Esophagus squamous epithelium (tissue), 5 donors: ENCODE measurements around the gene CNTLN. TPM values are rescaled to one million over a fixed set of nuclear protein-coding genes. Genes with fewer than 3 reads are reported as not detected.
"Not testable (repeated sequence)": the region's sequence is repeated elsewhere in the genome, so short reads cannot be mapped to it uniquely, and the experiment has no call there.

Experiments
- DNase-seq: peaks from one replicate; lab custom pipeline; 2025; lab: John Stamatoyannopoulos, UW
- H3K27ac ChIP-seq, 4 donors: fragments of 200-600 bp; sonication (generic); one replicate each; pipeline ENCODE4 v1.5.1; 2016 to 2019; ENCODE audit warnings: mild to moderate bottlenecking in 1 of 4
- H3K27me3 ChIP-seq, 4 donors: fragments of 200-600 bp; sonication (generic); 1 replicate in 3 of 4; 2 replicates in 1 of 4; pipeline versions ENCODE4 v1.5.1 to v1.6.0; 2017 to 2021; ENCODE audit warnings: antibody characterized with exemption in 1 of 4
- H3K36me3 ChIP-seq, 3 donors: fragments of 200-600 bp; sonication (generic); one replicate each; pipeline ENCODE4 v1.5.1; 2016 to 2019
- H3K4me1 ChIP-seq, 3 donors: fragments of 200-600 bp; sonication (generic); one replicate each; pipeline ENCODE4 v1.5.1; 2017 to 2019
- H3K4me3 ChIP-seq, 4 donors: fragments of 200-600 bp; sonication (generic); 1 replicate in 3 of 4; 2 replicates in 1 of 4; pipeline ENCODE4 v1.5.1; 2016 to 2019; ENCODE audit warnings: mild to moderate bottlenecking in 2 of 4, moderate library complexity in 1 of 4
- H3K9me3 ChIP-seq, 3 donors: fragments of 200-600 bp; sonication (generic); one replicate each; pipeline ENCODE4 v1.5.1; 2016 to 2019
- CTCF ChIP-seq, 6 experiments: fragments of 450-650 bp in 4 of 6; fragments of 200-600 bp in 2 of 6; sonication (generic) in 2 of 6; IDR thresholded peaks; one replicate each; pipeline ENCODE4 v1.5.1; 2016 to 2019; ENCODE audit warnings: antibody characterized with exemption in 6 of 6, mild to moderate bottlenecking in 4 of 6, moderate library complexity in 4 of 6
- POLR2A ChIP-seq, 4 donors: fragments of 450-650 bp; IDR thresholded peaks; one replicate each; pipeline ENCODE4 v1.6.1; 2017; ENCODE audit warnings: antibody characterized with exemption in 4 of 4, mild to moderate bottlenecking in 4 of 4, moderate library complexity in 3 of 4
- WGBS, 2 donors: methylation state at CpG; one replicate each; pipeline ENCODE4 v1.1.5; 2018; 5-methylcytosine and 5-hydroxymethylcytosine counted together
- intact Hi-C: fragments of 100-400 bp; cut with DNase I; formaldehyde crosslinking; loops from one replicate; pipeline ENCODE4 v1.15.0; 2022
- total RNA-seq, 4 donors: library from RNA; depleted of rRNA; stranded (reverse); fragments of >200 nt; gene quantifications; one replicate each; pipeline ENCODE4 v1.1.0, GENCODE V29; 2016
- donor health status: DM: yes; HTN: yes; CAD: no.

CNTLN gene
- total RNA-seq, 4 donors from 2014 or later = 0.80 to 8.2 (median 5.1) TPM

DNA sequence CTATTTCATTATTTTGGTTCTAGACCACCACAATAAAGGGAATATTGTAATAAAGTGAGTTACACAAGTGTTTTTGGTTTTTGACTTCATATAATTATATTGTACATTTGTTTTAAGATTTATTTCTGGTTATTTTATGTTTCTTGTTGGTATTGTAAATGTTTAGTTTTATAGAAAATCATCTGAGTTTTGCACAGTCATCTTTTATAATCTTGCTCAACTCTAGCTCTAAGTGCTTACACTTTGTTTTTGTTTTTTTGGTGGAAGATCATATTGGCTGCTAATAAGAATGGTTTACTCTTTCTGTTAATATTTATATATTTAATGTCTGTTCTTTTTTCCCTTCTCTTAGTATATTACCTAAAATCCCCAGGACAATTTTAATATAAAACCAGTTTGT, 135.0 kb downstream of the CNTLN start:
- TF ChIP-seq CTCF (IDR thresholded peaks at IDR 0.05) = no peak
- no peak for TF ChIP-seq POLR2A (IDR thresholded peaks at IDR 0.05)
- Histone ChIP-seq H3K27ac (no peak overlapping the region), H3K27me3 (no peaks in the 10 kb centered on the region), H3K4me3 (no peak overlapping the region), H3K9me3 (no peaks in the 10 kb centered on the region), H3K36me3 (no peaks in the 10 kb centered on the region), H3K4me1 (no peaks in the 10 kb centered on the region)
- no peak for DNase-seq
- intact Hi-C loops = no loop called here

GRCh38 chr9:17272536-17272935, 137.7 kb downstream of the CNTLN start:
- Histone ChIP-seq H3K27ac (no peak overlapping the region), H3K4me3 (no peak overlapping the region), H3K27me3 (no peaks in the 10 kb centered on the region), H3K4me1 (no peaks in the 10 kb centered on the region), H3K36me3 (no peaks in the 10 kb centered on the region), H3K9me3 (no peaks in the 10 kb centered on the region)
- TF ChIP-seq CTCF (IDR thresholded peaks at IDR 0.05) (no peak), POLR2A (IDR thresholded peaks at IDR 0.05) (no peak)
- DNase-seq = no peak
- intact Hi-C loops = no loop called here

DNA sequence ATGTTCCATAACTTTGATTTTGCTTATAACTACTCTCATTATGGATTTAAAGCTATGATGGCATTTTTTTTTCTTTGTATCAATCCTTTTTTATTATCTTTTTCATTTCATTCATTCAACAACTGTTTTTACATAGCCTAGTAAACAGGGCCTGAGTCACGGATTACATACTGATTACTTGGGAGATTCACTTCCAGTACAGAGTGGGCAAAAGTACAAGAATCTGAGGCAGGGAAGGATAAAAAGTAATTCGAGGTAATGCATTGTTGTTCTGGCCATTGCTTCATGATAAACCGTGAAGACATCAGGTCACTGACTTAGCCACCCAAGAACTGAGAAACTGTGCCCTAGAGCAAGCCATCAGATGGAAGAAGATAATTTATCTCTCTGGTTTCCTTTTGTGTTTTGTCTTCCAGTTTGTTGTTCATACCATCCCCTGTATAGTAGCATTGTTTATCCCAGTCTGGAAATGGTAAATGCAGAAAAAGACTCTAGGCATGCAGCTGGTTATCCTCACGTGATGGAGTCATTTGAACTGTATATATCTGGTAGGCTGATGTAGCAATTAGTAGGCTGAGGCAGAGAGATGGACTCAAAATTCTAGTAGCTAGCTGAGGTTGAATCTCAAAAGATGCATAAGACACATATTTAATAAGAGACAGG, 145.6 kb downstream of the CNTLN start:
- no peak overlapping the region for H3K4me3 ChIP-seq
- no peak for TF ChIP-seq POLR2A (IDR thresholded peaks at IDR 0.05)
- no peak for TF ChIP-seq CTCF (IDR thresholded peaks at IDR 0.05)
- H3K9me3 ChIP-seq = peaks cover 0 to 8% (median 0%) of the 10 kb centered on the region in 3 donors
- H3K27ac ChIP-seq = no peak overlapping the region
- H3K27me3 ChIP-seq = no peaks in the 10 kb centered on the region
- WGBS, 2 donors = 68 to 89% methylated on average over 4 of the region's 4 CpGs
- H3K36me3 ChIP-seq = peaks cover 0 to 20% (median 0%) of the 10 kb centered on the region in 3 donors
- no peaks in the 10 kb centered on the region for H3K4me1 ChIP-seq
- intact Hi-C loops = no loop called here
- DNase-seq = no peak

DNA sequence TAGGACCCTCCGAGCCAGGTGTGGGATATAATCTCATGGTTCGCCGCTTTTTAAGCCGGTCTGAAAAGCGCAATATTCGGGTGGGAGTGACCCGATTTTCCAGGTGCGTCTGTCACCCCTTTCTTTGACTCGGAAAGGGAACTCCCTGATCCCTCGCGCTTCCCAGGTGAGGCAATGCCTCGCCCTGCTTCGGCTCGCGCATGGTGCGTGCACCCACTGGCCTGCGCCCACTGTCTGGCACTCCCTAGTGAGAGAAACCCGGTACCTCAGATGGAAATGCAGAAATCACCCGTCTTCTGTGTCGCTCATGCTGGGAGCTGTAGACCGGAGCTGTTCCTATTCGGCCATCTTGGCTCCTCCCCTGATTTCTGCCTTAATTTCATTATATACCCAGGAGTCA, 155.8 kb downstream of the CNTLN start:
- H3K9me3 ChIP-seq, H3K36me3 ChIP-seq, intact Hi-C loops, H3K27me3 ChIP-seq, H3K4me3 ChIP-seq, H3K4me1 ChIP-seq, H3K27ac ChIP-seq, DNase-seq: not testable (repeated sequence)
- WGBS, 2 donors = 82 to 98% methylated on average over 4 to 15 of the region's 22 CpGs

GRCh38 chr9:17291766-17292165, 156.9 kb downstream of the CNTLN start:
- no peaks in the 10 kb centered on the region for H3K9me3 ChIP-seq
- WGBS, 2 donors = 89 to 96% methylated on average over 2 of the region's 2 CpGs
- intact Hi-C loops = no loop called here
- H3K4me1 ChIP-seq = no peaks in the 10 kb centered on the region
- no peak for TF ChIP-seq CTCF (IDR thresholded peaks at IDR 0.05)
- TF ChIP-seq POLR2A (IDR thresholded peaks at IDR 0.05) = no peak
- DNase-seq = no peak
- H3K4me3 ChIP-seq = no peak overlapping the region
- H3K27me3 ChIP-seq = no peaks in the 10 kb centered on the region
- H3K36me3 ChIP-seq = peaks cover 0 to 5% (median 0%) of the 10 kb centered on the region in 3 donors
- no peak overlapping the region for H3K27ac ChIP-seq

GRCh38 chr9:17293685-17294084, 158.8 kb downstream of the CNTLN start:
- Histone ChIP-seq H3K27me3 (no peaks in the 10 kb centered on the region), H3K27ac (no peak overlapping the region), H3K9me3 (no peaks in the 10 kb centered on the region), H3K36me3 (peaks cover 0 to 5% (median 0%) of the 10 kb centered on the region in 3 donors), H3K4me1 (no peaks in the 10 kb centered on the region), H3K4me3 (no peak overlapping the region)
- DNase-seq = no peak
- intact Hi-C loops = no loop called here
- no peak for TF ChIP-seq POLR2A (IDR thresholded peaks at IDR 0.05)
- TF ChIP-seq CTCF (IDR thresholded peaks at IDR 0.05) = no peak
- 97 to 98% methylated on average over 9 to 11 of the region's 12 CpGs for WGBS, 2 donors
